Measurements from ENCODE around the gene MIAT. TPM values are rescaled to one million over a fixed set of nuclear protein-coding genes. Genes with fewer than 3 reads are reported as not detected.

Gene MIAT
- total and polyA plus RNA-seq, 2 of the 13 experiments (the other 11 are each of a cell fraction or from before 2014, with no cell fraction given): 0.04 TPM; not detected in 1

DNA sequence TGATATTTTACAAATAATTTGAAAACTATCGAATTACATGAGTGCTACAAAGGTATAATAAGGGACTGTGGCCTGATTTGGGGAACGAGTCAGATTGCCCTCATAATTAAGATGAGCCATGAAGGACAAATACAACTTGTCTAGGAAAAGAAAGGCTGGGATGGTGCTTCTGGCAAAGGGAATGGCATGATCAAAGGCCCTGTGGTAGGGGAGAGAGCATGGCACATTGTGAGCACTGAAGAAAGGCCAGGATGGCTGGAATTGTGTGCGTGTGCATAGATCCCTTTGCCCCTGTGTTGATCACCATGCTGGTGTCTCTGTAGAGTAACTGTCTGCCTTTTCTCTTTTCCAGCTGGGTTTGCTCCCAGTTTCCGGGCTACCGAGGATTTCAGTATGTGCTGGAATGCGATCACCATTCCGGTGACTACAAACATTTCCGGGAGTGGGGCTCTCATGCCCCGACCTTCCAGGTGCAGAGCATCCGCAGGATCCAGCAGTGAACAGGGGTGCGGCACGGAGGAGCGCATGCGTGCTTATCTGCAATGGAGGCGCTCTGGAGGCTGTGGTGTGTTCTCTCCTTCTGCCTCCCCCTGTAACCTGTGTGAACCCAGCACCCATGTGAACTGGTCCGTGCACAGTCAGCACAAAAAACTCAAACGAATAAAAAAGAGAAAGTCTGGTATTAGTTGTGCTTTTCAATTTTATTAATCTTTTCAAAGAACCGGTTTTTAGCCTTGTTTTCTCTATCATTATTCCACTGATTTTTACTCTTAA, 27.2 kb upstream of the MIAT start (continued):
- TF ChIP-seq MTF1 (CRISPR knock-in tag; IDR thresholded peaks at IDR 0.05) (no peak), ZNF790 (CRISPR knock-in tag; IDR thresholded peaks at IDR 0.05; ENCODE audit: borderline replicate concordance) (no peak), FOXK1 (CRISPR knock-in tag; IDR thresholded peaks at IDR 0.05; ENCODE audit: borderline replicate concordance, low read depth) (no peak)

DNA sequence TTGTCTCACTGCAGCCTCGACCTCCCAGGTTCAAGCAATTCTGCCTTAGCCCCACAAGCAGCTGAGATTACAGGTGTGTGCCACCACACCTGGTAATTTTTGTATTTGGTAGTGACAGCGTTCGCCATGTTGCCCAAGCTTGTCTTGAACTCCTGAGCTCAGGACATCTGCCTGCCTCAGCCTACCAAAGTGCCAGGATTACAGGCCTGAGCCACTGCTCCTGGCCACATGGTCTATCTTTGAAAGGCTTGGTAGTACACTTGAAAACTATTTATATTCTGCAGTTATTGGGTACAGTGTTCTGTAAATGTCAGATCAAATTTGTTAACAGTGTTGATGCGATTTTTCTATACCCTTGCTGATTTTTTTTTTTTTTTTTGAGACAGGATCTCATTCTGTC, 26.1 kb upstream of the MIAT start:
- DNase-seq (ENCODE audit: low spot score) (no peak), ATAC-seq (no peak), FAIRE-seq (no peak)
- intact Hi-C loops (cut with micrococcal nuclease; ENCODE audit: unreplicated experiment): no loop called here
- H3K9ac ChIP-seq (ENCODE audit: insufficient read depth, low read depth, low read length): no peak overlapping the region
- no peak overlapping the region for H2AFZ ChIP-seq (ENCODE audit: low read length)
- in situ Hi-C loops (cut with HindIII; ENCODE audit: extremely low pct_ligation_motif_present, low pct_unique_long_range_greater_than_20kb): no loop called here
- H3K4me3 ChIP-seq (replicated peaks in 1 of 3; ENCODE audit: insufficient read depth in 1 of 3, low read depth in 2 of 3, low read length in 3 of 3): no peak overlapping the region
- no TSS peak for BruUV-seq (replicated peaks)
- no peaks in the 10 kb centered on the region for H3K9me3 ChIP-seq (ENCODE audit: low read length)
- no peaks in the 10 kb centered on the region for H3K4me1 ChIP-seq (ENCODE audit: insufficient read depth, low read length)
- H3K36me3 ChIP-seq (replicated peaks in 1 of 2; ENCODE audit: control insufficient read depth in 1 of 2, insufficient read depth in 2 of 2, low read length in 2 of 2): no peaks in the 10 kb centered on the region
- ChIA-PET CTCF (ENCODE audit: low intra/inter-chr PET ratio, low total read pairs) (no interaction called here), POLR2A (no interaction called here)
- H3K79me2 ChIP-seq (ENCODE audit: insufficient read depth, low read length): no peaks in the 10 kb centered on the region
- WGBS (ENCODE audit: low lambda C conversion rate): 0% methylated on average over 4 of the region's 4 CpGs
- no peak overlapping the region for H3K4me2 ChIP-seq (ENCODE audit: low read depth, low read length)
- H3K27ac ChIP-seq (ENCODE audit: extremely low read length, insufficient read depth, low read length): no peak overlapping the region
- no peaks in the 10 kb centered on the region for H4K20me1 ChIP-seq (ENCODE audit: insufficient read depth, low read length)
- H3K27me3 ChIP-seq (ENCODE audit: control insufficient read depth in 1 of 2, insufficient read depth in 2 of 2, low read length in 2 of 2): peaks cover 0 to 7% of the 10 kb centered on the region in 2 experiments; a peak in 2 of 5 replicates
- TF ChIP-seq ZFYVE20 (CRISPR knock-in tag; IDR thresholded peaks at IDR 0.05; ENCODE audit: borderline replicate concordance, low read depth) (no peak), RXRB (CRISPR knock-in tag; IDR thresholded peaks at IDR 0.05; ENCODE audit: borderline replicate concordance) (no peak), ZNF451 (CRISPR knock-in tag; IDR thresholded peaks at IDR 0.05) (no peak), ARID4A (CRISPR knock-in tag; IDR thresholded peaks at IDR 0.05; ENCODE audit: borderline replicate concordance) (no peak), ZNF574 (CRISPR knock-in tag; IDR thresholded peaks at IDR 0.05) (no peak), PRDM4 (CRISPR knock-in tag; IDR thresholded peaks at IDR 0.05; ENCODE audit: borderline replicate concordance) (no peak)
- TF ChIP-seq, protein P1, sequence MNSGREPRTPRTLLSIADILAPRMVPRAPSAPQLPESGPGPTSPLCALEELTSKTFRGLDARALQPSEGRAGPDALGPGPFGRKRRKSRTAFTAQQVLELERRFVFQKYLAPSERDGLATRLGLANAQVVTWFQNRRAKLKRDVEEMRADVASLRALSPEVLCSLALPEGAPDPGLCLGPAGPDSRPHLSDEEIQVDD (CRISPR knock-in tag; IDR thresholded peaks at IDR 0.05; ENCODE audit: borderline replicate concordance): no peak
